HG02840 (cell line): ENCODE measurements around the gene CLNK.

Experiments
- ATAC-seq: cut with Tn5 transposase; IDR thresholded peaks from one replicate; pipeline ENCODE4 v1.9.1; 2021; ENCODE audit warnings: mild to moderate bottlenecking, moderate library complexity, moderate number of reproducible peaks; ENCODE audit not compliant: unreplicated experiment, low FRiP score

The CLNK gene

DNA sequence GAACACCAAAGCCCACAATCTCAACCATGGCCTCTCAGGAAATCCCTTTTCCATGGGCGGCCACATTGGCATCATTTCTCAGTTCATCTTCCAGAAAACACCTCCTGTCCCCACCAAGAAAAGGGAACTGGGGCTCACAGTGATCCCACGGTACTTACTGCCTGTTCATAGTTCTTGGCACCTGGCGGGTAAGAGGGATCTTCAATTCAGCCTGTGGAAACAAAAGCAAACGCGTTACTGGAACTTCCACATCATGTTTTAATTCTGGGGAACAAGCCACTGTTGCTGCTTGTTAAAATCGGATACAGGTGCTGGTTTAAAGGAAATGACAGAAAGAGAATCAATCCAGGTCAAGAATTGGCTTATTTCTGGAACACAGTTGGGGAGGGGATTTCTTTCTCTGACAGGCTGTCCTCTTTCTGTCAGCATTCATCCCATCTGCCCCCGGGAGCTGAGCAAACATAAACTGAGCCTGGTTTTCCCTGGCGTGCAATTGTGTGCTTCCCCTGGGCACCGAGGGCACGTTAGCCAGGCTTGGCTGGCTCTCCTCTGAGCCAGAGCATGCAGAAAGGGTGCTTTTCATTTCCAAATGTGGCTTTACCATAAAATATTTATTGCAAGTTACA, 16.8 kb downstream of the CLNK start:
- ATAC-seq = no peak

- ATAC-seq = no peak
Observed at GRCh38 chr4:10666616-10667015, 18.0 kb downstream of the CLNK start.

GRCh38 chr4:10664408-10664807, 20.2 kb downstream of the CLNK start:
- no peak for ATAC-seq

- ATAC-seq = no peak
Observed at GRCh38 chr4:10662937-10663336, 21.6 kb downstream of the CLNK start.

DNA sequence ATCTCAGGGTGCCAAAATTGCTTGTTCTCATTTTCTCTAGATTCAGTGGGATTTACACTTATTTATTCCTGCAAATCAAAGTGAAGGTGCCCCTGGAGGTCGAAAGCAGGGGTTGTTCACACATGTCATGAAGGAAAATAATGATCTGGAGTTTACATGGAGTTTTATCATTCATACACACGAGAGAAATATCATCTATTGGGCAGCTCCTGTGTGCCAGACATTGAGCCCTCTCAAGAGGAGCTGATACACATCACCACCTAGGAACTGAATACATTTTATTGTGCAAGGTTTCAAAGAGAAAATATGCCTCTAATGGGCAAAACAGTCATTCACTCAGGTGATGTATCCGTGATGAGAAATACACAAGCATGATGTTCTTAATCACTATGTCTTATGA, 23.5 kb downstream of the CLNK start:
- no peak for ATAC-seq

GRCh38 chr4:10659251-10659650, 25.3 kb downstream of the CLNK start:
- ATAC-seq = no peak

GRCh38 chr4:10656988-10657387, 27.6 kb downstream of the CLNK start:
- no peak for ATAC-seq

DNA sequence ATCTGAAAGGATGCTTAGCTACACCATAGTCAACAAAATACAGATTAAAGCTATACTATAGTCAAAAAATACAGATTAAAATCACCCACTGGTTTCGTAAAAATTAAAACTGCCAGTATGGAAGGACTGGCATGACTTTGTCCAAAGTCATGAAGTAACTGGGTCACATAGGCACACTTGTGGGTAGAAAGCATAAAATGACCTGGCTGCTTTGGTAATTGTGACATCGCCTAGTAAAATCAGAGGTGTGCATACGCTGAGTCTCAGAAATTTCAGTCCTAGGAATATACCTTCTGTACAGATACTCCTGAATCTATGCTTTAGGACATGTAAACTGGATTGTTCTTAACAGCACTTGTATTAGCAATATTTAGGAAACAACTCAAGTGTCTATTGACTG, 28.1 kb downstream of the CLNK start:
- ATAC-seq = no peak

DNA sequence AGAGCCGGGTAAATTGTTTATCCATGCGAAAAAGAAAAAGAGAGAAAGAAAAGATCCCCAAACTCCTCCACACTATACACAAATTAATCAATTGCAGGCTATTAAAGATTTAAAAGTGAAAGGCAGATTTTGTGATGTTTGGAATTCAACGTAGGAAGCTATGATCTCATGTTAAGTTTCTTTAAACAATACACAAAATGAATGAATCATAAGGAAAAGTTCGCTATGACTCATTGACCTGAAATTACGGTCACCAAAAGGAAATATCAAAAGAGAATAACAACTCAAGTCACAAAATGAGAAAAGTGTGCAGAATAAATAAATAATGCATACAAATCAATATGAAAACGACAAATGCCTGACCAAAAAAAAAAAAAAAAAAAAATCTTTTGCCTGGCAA, 28.6 kb downstream of the CLNK start:
- ATAC-seq = no peak

- ATAC-seq = no peak
Observed at GRCh38 chr4:10648479-10648878, 36.1 kb downstream of the CLNK start.

- no peak for ATAC-seq
Observed at GRCh38 chr4:10647846-10648245, 36.7 kb downstream of the CLNK start.

DNA sequence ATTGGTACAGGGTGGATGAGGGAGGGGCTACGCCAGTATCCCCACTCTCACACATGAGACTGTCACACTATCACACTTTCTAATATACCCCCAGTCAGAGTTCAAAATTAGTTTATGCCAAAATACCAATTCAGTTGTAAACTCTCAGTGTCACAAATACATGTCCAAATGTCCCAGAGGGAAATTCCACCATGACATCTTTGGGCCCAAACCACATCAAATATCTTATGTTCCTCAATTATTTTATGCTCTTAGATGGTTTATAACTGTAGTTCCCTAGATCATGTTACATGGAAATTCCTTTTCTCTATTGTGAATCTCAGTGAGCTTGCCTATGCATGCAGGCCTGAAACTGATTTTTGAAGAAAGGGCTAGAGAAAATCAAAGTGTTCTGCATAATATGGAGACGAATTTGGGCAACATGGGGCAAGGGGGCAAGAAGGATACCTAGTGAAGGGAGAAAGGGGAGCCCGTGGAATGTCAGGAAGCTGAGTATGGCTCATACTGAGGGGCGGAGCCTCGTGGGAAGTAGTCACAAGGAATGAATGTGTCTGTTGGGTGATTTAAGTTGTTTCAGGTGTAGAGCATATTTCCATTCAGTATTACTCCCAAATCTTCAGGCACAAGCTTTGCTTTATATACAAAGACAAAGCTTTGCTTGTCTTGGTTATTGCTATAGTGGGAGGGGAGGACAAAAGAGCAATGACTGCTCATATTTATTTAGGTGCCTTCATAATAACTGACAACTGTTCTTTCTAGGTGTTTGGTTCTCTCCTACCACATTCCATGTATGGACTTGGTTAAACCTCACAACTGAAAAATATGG, 40.8 kb downstream of the CLNK start:
- ATAC-seq = no peak

- ATAC-seq = no peak
Observed at GRCh38 chr4:10640561-10641201, 43.9 kb downstream of the CLNK start.

- ATAC-seq = no peak
Observed at GRCh38 chr4:10639664-10640063, 44.9 kb downstream of the CLNK start.

GRCh38 chr4:10639100-10639499, 45.5 kb downstream of the CLNK start:
- no peak for ATAC-seq

DNA sequence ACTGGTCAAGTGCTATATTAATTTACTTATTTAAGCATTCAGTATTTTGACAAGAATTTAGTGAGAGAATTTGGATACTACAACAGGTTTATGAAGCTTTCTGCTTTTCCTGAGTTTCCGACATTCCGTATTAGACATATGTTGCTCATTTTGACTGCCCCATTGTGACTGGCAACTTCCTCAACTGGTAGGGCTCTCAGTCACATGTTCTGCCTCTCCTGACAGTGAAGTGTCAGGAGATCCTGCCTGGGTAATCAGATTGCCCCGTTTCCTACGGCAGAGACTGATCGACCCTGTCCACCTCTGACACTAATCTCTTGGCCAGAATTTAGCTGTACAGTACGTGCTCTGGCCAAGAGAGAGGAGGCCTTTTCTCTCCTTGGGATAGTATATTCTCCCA, 49.5 kb downstream of the CLNK start:
- ATAC-seq = no peak

DNA sequence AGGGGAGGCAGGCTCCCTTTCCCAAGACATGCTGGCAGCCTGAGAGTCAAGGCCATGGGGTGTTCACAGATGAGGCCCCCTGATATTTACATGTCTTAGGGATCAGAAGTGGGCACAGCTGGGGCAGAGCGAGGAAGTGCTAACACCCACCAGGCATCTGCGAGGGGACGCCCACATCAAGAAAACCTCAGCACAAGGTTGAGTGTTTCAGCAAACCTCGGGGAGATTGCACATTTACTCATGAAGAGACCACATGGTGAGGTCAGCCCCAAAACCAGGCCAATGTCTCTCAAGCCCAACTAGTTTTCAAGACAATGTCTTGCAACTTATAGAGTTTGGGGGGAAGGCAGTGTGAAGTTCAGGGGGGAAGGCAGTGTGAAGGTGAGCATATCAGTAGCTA, 55.2 kb downstream of the CLNK start:
- no peak for ATAC-seq

DNA sequence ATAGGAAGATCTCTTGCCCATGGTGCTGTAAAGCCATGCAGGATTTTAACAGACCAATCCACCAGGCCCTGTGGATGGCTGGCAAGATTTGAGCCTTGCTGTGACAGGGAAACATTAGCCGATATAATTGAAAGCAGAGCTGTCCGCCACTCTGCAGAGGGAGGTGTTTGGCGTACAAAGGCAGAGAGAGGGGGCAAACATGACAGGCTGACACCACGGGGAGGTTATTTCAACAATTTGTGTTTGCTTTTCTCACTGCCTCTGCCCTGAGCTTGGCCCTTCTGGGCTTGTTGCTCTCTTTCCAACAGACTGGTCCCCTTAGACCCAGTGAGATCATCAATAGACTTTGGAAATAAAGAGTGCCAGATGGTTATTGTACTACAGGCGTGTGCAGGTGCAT, 59.4 kb downstream of the CLNK start:
- no peak for ATAC-seq

GRCh38 chr4:10623862-10624261, 60.7 kb downstream of the CLNK start:
- ATAC-seq = no peak

- ATAC-seq = no peak
Observed at GRCh38 chr4:10623241-10623640, 61.3 kb downstream of the CLNK start.

DNA sequence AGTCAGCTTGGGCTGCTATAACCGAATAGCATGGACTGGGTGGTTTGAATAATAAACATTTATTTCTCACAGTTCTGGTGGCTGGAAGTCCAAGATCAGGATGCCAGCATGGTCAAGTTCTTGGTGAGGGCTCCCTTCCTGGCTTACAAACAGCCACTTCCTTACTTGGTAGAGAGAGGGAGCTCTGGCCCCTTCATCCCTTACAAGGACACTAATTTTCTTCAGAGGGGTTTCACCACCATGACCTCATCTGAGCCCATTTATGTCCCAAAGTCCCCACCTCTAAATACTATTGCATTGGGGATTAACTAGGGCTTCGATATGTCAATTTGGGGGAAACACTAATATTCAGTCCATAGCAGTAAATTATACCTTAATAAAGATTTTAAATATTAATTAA, 61.8 kb downstream of the CLNK start:
- no peak for ATAC-seq
